OCI-LY1 (cell line): ENCODE results near the gene CBFA2T2.

ENCODE experiments used
- EZH2 ChIP-seq: fragments of 200-600 bp; sonication (generic), shearing (Covaris generic); IDR thresholded peaks from 2 replicates; pipeline ENCODE4 v1.8.0; 2017; ENCODE audit warnings: borderline replicate concordance, mixed run types, mild to moderate bottlenecking, antibody characterized with exemption, low read length, moderate library complexity, mixed read lengths
- TF ChIP-seq, protein P1 (sequence below): fragments of 200-600 bp; sonication (generic), shearing (Covaris generic); IDR thresholded peaks from 2 replicates; pipeline ENCODE4 v1.5.1; 2017; ENCODE audit warnings: mild to moderate bottlenecking, antibody characterized with exemption, low read length, moderate library complexity, mixed read lengths

DNA sequence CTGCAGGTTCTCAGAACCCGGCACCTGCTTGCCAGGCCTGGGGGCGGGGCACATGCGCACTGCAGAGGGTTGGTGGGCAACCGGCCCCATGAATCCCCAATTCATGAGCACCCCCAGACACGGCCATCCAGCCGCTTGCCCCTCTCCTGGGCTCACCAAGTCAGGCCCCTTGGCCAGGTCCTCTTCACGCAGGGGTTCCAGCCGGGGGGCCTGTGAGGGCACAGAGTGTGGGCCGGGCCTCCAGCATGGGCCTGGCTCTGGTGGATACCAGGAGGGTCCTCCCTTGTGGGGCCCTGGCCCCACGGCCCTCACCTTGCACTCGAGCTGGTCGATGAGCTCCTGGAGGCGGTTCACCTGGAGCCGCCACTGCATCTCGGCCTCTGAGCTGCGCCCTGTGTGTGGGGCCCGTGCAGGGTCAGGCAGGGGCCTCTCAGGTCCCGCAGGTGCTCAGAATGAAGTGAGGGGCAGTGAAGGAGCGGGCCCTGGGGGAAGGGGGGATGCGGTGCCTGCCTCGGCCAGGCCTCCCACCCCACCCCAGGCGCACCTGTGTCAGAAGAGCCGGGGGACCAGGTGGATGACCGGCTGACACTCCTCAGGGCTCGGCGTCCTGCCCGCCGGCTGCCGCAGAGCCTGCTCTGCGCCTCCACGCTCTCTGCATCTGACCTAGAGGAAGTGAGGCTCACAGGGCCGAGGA is 169.6 kb downstream of the CBFA2T2 start:
- TF ChIP-seq, protein P1, sequence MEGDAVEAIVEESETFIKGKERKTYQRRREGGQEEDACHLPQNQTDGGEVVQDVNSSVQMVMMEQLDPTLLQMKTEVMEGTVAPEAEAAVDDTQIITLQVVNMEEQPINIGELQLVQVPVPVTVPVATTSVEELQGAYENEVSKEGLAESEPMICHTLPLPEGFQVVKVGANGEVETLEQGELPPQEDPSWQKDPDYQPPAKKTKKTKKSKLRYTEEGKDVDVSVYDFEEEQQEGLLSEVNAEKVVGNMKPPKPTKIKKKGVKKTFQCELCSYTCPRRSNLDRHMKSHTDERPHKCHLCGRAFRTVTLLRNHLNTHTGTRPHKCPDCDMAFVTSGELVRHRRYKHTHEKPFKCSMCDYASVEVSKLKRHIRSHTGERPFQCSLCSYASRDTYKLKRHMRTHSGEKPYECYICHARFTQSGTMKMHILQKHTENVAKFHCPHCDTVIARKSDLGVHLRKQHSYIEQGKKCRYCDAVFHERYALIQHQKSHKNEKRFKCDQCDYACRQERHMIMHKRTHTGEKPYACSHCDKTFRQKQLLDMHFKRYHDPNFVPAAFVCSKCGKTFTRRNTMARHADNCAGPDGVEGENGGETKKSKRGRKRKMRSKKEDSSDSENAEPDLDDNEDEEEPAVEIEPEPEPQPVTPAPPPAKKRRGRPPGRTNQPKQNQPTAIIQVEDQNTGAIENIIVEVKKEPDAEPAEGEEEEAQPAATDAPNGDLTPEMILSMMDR: no peak
- TF ChIP-seq EZH2: no peak
